Measurements from ENCODE around the gene DPP3.
"Not testable (repeated sequence)": the region's sequence is repeated elsewhere in the genome, so short reads cannot be mapped to it uniquely, and the experiment has no call there.

DPP3 gene

GRCh38 chr11:66480117-66480938, at the start of gene DPP3:
Gene DPP3, plus strand, starts transcription at chr11:66480434. Its CDS starts 1,767 bp downstream, at chr11:66482201.
- in situ Hi-C loops (cut with MboI; ENCODE audit: low sequenced_read_pairs) = no loop called here

GRCh38 chr11:66431287-66431686, 48.9 kb upstream of the DPP3 start:
- in situ Hi-C loops (cut with MboI; ENCODE audit: low sequenced_read_pairs) = not testable (repeated sequence)

- in situ Hi-C loops (cut with MboI; ENCODE audit: low sequenced_read_pairs) = not testable (repeated sequence)
Observed at GRCh38 chr11:66431871-66432329, 48.3 kb upstream of the DPP3 start.

GRCh38 chr11:66432597-66432996, 47.6 kb upstream of the DPP3 start:
- in situ Hi-C loops (cut with MboI; ENCODE audit: low sequenced_read_pairs) = no loop called here

GRCh38 chr11:66437979-66438503, 42.2 kb upstream of the DPP3 start:
- in situ Hi-C loops (cut with MboI; ENCODE audit: low sequenced_read_pairs) = no loop called here

- in situ Hi-C loops (cut with MboI; ENCODE audit: low sequenced_read_pairs) = no loop called here
Observed at GRCh38 chr11:66438504-66439466, 41.4 kb upstream of the DPP3 start, which contains the start of gene MRPL11. Gene MRPL11, minus strand, starts transcription at chr11:66438848. Its CDS starts 94 bp downstream, at chr11:66438754.

GRCh38 chr11:66440101-66440939, 39.9 kb upstream of the DPP3 start:
- in situ Hi-C loops (cut with MboI; ENCODE audit: low sequenced_read_pairs) = not testable (repeated sequence)

GRCh38 chr11:66440940-66441282, 39.3 kb upstream of the DPP3 start:
- in situ Hi-C loops (cut with MboI; ENCODE audit: low sequenced_read_pairs) = not testable (repeated sequence)

- in situ Hi-C loops (cut with MboI; ENCODE audit: low sequenced_read_pairs) = no loop called here
Observed at GRCh38 chr11:66443602-66444001, 36.6 kb upstream of the DPP3 start.

GRCh38 chr11:66447012-66447411, 33.2 kb upstream of the DPP3 start:
- in situ Hi-C loops (cut with MboI; ENCODE audit: low sequenced_read_pairs) = no loop called here

- in situ Hi-C loops (cut with MboI; ENCODE audit: low sequenced_read_pairs) = no loop called here
Observed at GRCh38 chr11:66448523-66448922, 31.7 kb upstream of the DPP3 start.

- in situ Hi-C loops (cut with MboI; ENCODE audit: low sequenced_read_pairs) = no loop called here
Observed at GRCh38 chr11:66450560-66450959, 29.7 kb upstream of the DPP3 start.

- in situ Hi-C loops (cut with MboI; ENCODE audit: low sequenced_read_pairs) = no loop called here
Observed at GRCh38 chr11:66451663-66452062, 28.6 kb upstream of the DPP3 start.

- in situ Hi-C loops (cut with MboI; ENCODE audit: low sequenced_read_pairs) = no loop called here
Observed at GRCh38 chr11:66454247-66454646, 26.0 kb upstream of the DPP3 start.

- in situ Hi-C loops (cut with MboI; ENCODE audit: low sequenced_read_pairs) = no loop called here
Observed at GRCh38 chr11:66454828-66455227, 25.4 kb upstream of the DPP3 start.

GRCh38 chr11:66457826-66458225, 22.4 kb upstream of the DPP3 start:
- in situ Hi-C loops (cut with MboI; ENCODE audit: low sequenced_read_pairs) = no loop called here

GRCh38 chr11:66459138-66459778, 21.0 kb upstream of the DPP3 start:
- in situ Hi-C loops (cut with MboI; ENCODE audit: low sequenced_read_pairs) = no loop called here

- in situ Hi-C loops (cut with MboI; ENCODE audit: low sequenced_read_pairs) = no loop called here
Observed at GRCh38 chr11:66462010-66462409, 18.2 kb upstream of the DPP3 start.

GRCh38 chr11:66462911-66463310, 17.3 kb upstream of the DPP3 start:
- in situ Hi-C loops (cut with MboI; ENCODE audit: low sequenced_read_pairs) = no loop called here

GRCh38 chr11:66464116-66464515, 16.1 kb upstream of the DPP3 start:
- in situ Hi-C loops (cut with MboI; ENCODE audit: low sequenced_read_pairs) = not testable (repeated sequence)

All from HL-60/S4 treated with phorbol 12-myristate 13-acetate at 8.2 ng/mL for 4 days and 3 days (cell line).